ENCODE data around the gene PLGRKT. TPM values are rescaled to one million over a fixed set of nuclear protein-coding genes. Genes with fewer than 3 reads are reported as not detected.

The PLGRKT gene
- total and polyA plus RNA-seq, 2 experiments from 2014 or later, result 13.1 to 31.5 TPM

DNA sequence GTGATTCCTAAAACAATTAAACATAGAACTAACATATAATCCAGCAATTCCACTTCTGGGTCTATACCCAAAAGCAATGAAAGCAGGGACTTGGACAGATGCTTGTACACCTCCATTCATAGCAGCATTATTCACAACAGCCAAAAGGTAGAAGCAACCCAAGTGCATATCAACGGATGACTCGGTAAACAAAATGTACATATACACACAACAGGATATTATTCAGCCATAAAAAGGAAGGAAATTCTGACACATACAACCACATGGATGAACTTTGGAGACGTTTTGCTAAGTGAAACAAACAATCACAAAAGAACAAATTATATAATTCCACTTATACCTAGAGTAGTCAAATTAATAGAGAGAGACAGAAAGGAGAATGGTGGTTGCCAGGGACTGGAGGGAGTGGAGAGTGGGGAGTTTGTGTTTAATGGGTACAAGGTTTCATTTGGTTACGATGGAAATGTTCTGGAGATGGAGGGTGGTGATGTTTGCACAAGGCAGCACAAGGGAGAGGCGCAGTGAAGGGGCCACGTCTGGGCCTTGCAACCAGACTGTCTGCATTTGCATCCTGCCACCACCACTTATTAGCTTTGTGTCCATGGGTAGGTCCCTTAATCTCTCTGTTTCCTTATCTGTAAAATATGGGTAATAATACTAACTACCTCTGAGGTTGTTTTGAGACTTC, 61.8 kb downstream of the PLGRKT start (continued):
- TF ChIP-seq, protein P1, sequence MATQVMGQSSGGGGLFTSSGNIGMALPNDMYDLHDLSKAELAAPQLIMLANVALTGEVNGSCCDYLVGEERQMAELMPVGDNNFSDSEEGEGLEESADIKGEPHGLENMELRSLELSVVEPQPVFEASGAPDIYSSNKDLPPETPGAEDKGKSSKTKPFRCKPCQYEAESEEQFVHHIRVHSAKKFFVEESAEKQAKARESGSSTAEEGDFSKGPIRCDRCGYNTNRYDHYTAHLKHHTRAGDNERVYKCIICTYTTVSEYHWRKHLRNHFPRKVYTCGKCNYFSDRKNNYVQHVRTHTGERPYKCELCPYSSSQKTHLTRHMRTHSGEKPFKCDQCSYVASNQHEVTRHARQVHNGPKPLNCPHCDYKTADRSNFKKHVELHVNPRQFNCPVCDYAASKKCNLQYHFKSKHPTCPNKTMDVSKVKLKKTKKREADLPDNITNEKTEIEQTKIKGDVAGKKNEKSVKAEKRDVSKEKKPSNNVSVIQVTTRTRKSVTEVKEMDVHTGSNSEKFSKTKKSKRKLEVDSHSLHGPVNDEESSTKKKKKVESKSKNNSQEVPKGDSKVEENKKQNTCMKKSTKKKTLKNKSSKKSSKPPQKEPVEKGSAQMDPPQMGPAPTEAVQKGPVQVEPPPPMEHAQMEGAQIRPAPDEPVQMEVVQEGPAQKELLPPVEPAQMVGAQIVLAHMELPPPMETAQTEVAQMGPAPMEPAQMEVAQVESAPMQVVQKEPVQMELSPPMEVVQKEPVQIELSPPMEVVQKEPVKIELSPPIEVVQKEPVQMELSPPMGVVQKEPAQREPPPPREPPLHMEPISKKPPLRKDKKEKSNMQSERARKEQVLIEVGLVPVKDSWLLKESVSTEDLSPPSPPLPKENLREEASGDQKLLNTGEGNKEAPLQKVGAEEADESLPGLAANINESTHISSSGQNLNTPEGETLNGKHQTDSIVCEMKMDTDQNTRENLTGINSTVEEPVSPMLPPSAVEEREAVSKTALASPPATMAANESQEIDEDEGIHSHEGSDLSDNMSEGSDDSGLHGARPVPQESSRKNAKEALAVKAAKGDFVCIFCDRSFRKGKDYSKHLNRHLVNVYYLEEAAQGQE (IDR thresholded peaks at IDR 0.05; ENCODE audit: unreplicated experiment), result no peak
- no peak for TF ChIP-seq ZNF114 (CRISPR knock-in tag; IDR thresholded peaks at IDR 0.05)
- TF ChIP-seq, protein P2, sequence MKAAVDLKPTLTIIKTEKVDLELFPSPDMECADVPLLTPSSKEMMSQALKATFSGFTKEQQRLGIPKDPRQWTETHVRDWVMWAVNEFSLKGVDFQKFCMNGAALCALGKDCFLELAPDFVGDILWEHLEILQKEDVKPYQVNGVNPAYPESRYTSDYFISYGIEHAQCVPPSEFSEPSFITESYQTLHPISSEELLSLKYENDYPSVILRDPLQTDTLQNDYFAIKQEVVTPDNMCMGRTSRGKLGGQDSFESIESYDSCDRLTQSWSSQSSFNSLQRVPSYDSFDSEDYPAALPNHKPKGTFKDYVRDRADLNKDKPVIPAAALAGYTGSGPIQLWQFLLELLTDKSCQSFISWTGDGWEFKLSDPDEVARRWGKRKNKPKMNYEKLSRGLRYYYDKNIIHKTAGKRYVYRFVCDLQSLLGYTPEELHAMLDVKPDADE (IDR thresholded peaks at IDR 0.05), result no peak
- no peak for TF ChIP-seq POLR2AphosphoS5 (IDR thresholded peaks at IDR 0.05; ENCODE audit: low read depth)

DNA sequence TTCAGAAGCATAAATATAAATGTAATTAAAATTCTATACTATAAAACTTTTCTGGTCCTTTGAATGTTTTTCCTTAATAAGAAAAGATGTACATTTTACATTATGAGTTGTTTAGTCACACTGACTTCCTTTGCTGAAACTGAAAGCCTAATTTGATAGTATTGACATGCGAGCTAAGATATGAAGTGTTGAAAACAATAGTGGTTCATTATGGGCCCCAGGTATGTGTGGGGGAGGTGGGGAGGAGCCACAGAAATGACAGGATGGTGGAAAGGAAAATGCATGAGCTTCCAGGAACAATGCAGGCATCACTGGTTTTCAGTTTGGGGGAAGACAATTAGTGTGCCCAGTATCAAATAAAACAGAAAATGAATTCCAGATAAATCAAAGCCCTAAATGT, 62.6 kb downstream of the PLGRKT start:
- Mint-ChIP-seq H3K27me3 (ENCODE audit: insufficient read depth, low read depth, poor library complexity) (peaks cover 3% of the 10 kb centered on the region), H3K27ac (peak overlapping the region; percentile 26), H3K36me3 (ENCODE audit: low read depth) (no peaks in the 10 kb centered on the region), H3K4me1 (peaks cover 13% of the 10 kb centered on the region), H3K4me3 (no peak overlapping the region), H3K9me3 (no peaks in the 10 kb centered on the region)
- ATAC-seq, result no peak; the same call in 2 of the 3 replicates
- Histone ChIP-seq H3K4me2 (no peak overlapping the region), H3K79me2 (replicated peaks; ENCODE audit: insufficient read depth) (no peaks in the 10 kb centered on the region), H3K4me1 (ENCODE audit: insufficient read depth) (peaks cover 7% of the 10 kb centered on the region), H2AFZ (no peak overlapping the region), H3K4me3 (no peak overlapping the region), H4K20me1 (replicated peaks; ENCODE audit: insufficient read depth) (no peaks in the 10 kb centered on the region), H3F3A (replicated peaks; ENCODE audit: low read depth) (no peaks in the 10 kb centered on the region), H3K27me3 (ENCODE audit: insufficient read depth) (no peaks in the 10 kb centered on the region), H3K27ac (ENCODE audit: low read depth) (no peak overlapping the region), H3K9me2 (ENCODE audit: insufficient read depth) (0 out of 2 replicates have a peak, but pooled peaks cover 3% of the 10 kb centered on the region), H3K36me3 (ENCODE audit: insufficient read depth) (no peaks in the 10 kb centered on the region)
- DNase-seq (ENCODE audit: low spot score), result peak; percentile 4
- TF ChIP-seq POLR2AphosphoS5 (IDR thresholded peaks at IDR 0.05; ENCODE audit: low read depth) (no peak), EZH2phosphoT487 (IDR thresholded peaks at IDR 0.05; ENCODE audit: unreplicated experiment) (no peak), CREB1 (CRISPR knock-in tag; IDR thresholded peaks at IDR 0.05; ENCODE audit: low read depth) (no peak), STAT1 (IDR thresholded peaks at IDR 0.05; ENCODE audit: unreplicated experiment) (no peak), JUNB (IDR thresholded peaks at IDR 0.05; ENCODE audit: unreplicated experiment) (no peak), ZNF331 (CRISPR knock-in tag; IDR thresholded peaks at IDR 0.05; ENCODE audit: low read depth) (no peak)
- TF ChIP-seq, protein P1 (IDR thresholded peaks at IDR 0.05; ENCODE audit: unreplicated experiment), result no peak
- TF ChIP-seq, protein P3, sequence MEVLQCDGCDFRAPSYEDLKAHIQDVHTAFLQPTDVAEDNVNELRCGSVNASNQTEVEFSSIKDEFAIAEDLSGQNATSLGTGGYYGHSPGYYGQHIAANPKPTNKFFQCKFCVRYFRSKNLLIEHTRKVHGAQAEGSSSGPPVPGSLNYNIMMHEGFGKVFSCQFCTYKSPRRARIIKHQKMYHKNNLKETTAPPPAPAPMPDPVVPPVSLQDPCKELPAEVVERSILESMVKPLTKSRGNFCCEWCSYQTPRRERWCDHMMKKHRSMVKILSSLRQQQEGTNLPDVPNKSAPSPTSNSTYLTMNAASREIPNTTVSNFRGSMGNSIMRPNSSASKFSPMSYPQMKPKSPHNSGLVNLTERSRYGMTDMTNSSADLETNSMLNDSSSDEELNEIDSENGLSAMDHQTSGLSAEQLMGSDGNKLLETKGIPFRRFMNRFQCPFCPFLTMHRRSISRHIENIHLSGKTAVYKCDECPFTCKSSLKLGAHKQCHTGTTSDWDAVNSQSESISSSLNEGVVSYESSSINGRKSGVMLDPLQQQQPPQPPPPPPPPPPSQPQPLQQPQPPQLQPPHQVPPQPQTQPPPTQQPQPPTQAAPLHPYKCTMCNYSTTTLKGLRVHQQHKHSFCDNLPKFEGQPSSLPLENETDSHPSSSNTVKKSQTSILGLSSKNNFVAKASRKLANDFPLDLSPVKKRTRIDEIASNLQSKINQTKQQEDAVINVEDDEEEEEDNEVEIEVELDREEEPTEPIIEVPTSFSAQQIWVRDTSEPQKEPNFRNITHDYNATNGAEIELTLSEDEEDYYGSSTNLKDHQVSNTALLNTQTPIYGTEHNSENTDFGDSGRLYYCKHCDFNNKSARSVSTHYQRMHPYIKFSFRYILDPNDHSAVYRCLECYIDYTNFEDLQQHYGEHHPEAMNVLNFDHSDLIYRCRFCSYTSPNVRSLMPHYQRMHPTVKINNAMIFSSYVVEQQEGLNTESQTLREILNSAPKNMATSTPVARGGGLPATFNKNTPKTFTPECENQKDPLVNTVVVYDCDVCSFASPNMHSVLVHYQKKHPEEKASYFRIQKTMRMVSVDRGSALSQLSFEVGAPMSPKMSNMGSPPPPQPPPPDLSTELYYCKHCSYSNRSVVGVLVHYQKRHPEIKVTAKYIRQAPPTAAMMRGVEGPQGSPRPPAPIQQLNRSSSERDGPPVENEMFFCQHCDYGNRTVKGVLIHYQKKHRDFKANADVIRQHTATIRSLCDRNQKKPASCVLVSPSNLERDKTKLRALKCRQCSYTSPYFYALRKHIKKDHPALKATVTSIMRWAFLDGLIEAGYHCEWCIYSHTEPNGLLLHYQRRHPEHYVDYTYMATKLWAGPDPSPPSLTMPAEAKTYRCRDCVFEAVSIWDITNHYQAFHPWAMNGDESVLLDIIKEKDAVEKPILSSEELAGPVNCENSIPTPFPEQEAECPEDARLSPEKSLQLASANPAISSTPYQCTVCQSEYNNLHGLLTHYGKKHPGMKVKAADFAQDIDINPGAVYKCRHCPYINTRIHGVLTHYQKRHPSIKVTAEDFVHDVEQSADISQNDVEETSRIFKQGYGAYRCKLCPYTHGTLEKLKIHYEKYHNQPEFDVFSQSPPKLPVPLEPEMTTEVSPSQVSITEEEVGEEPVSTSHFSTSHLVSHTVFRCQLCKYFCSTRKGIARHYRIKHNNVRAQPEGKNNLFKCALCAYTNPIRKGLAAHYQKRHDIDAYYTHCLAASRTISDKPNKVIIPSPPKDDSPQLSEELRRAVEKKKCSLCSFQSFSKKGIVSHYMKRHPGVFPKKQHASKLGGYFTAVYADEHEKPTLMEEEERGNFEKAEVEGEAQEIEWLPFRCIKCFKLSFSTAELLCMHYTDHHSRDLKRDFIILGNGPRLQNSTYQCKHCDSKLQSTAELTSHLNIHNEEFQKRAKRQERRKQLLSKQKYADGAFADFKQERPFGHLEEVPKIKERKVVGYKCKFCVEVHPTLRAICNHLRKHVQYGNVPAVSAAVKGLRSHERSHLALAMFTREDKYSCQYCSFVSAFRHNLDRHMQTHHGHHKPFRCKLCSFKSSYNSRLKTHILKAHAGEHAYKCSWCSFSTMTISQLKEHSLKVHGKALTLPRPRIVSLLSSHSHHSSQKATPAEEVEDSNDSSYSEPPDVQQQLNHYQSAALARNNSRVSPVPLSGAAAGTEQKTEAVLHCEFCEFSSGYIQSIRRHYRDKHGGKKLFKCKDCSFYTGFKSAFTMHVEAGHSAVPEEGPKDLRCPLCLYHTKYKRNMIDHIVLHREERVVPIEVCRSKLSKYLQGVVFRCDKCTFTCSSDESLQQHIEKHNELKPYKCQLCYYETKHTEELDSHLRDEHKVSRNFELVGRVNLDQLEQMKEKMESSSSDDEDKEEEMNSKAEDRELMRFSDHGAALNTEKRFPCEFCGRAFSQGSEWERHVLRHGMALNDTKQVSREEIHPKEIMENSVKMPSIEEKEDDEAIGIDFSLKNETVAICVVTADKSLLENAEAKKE (CRISPR knock-in tag; IDR thresholded peaks at IDR 0.05), result no peak
